HG03439 (cell line): Measurements from ENCODE around the gene LBP.
"Not testable (repeated sequence)": the region's sequence is repeated elsewhere in the genome, so short reads cannot be mapped to it uniquely, and the experiment has no call there.

Source experiments
- ATAC-seq: cut with Tn5 transposase; IDR thresholded peaks from one replicate; pipeline ENCODE4 v1.9.1; 2021; ENCODE audit warnings: mild to moderate bottlenecking, moderate library complexity; ENCODE audit not compliant: unreplicated experiment

Gene LBP

DNA sequence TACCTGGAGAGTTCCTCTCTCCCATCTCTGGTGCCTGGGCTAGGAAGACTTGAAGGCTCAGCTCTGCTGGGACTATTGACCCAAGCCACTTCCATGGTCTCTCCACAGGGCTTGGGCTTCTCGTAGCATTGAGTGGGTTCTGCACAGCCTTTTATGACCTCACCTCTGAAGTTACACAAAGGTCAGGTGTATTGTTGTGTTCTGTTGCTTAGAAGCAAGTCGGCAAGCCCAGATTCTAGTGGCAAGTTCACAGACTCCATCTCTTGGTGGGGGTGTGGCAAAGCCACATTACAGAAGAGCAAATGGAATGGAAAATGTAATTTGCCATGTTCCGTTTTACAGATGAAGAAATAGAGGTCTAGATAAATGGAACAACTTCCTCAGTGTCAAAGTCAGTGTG lies 28.9 kb upstream of the LBP start:
- ATAC-seq, result no peak

DNA sequence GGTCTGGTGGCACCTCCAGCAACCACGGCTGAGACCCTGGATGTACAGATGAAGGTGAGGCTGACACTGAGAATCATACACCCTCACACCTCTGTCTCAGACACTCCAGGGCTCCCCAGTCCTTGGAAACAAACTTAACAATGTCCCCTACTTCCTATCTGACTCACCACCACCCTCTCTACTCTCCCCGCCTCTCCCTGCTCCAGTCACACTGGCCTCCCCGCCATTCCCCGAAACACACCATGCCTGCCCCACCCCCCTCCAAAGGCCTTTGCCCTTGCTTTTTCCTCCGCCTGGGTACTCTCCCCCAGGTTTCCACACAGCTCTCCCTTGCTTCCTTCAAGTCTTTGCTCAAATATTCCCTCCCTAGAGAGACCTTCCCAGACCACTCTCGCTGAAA lies 26.1 kb upstream of the LBP start:
- no peak for ATAC-seq

DNA sequence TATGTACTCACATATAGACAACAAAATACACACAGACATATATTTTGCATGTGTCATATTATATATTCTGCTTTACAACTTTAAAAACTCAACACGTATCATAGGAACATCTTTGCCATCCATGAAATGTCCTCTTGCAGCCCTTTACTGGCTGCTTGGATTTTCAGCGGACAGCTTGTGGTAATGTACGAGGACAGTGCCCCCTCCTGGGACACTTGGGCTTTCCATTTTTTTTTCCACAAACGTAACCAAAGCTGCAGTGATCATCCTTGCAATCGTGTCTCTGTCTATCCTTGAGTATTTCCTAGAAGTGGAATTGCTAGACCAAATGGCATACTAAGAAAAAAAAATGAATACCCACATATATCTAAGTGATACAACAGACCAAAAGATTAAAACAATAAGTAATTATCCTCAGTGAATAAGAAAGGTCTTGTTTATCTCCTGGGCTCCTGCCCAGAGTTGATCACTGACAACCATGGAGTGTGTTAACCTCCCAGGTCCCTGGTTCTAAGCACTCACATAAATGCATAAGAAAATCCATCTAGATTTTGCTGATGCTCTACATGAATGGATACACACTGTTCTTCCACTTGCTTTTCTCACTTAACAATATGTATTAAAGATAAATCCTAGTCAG lies 24.2 kb upstream of the LBP start:
- no peak for ATAC-seq

DNA sequence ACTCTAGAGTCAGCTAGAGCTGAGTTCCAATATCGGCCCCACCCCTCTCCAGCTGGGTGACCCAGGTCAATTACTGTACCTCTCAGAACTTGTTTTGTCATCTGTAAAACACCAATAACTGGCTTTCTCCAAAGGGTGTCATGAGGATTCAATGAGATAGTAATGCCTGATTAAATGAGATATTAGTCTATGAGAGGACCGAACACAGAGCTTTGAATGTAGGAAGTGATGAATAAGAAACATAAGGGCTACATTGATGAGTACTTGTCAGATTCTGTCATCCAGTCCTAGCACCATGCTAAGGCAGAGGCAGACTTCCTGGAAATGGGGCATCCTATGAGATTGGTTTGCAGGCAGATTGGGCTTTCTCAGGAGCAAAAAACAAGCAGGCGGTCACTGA lies 22.1 kb upstream of the LBP start:
- ATAC-seq, result no peak

DNA sequence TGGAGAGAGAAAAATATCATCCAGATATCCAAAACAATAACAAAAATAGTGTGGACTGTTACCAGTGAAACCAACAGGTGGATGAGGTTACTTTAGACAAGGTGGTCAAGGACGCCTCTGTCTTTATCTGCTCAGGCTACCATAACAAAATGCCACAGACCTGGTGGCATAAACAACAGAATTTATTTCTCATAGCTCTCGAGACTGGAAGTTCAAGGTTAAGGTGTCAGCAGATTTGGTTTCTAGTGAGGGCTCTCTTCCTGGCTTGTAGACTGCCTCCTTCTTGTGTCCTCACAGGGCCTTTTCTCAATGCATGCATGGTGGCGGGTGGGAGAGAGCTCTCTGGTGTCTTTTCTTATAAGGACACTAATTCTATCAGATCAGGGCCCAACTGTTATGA lies 21.1 kb upstream of the LBP start:
- ATAC-seq, result no peak

DNA sequence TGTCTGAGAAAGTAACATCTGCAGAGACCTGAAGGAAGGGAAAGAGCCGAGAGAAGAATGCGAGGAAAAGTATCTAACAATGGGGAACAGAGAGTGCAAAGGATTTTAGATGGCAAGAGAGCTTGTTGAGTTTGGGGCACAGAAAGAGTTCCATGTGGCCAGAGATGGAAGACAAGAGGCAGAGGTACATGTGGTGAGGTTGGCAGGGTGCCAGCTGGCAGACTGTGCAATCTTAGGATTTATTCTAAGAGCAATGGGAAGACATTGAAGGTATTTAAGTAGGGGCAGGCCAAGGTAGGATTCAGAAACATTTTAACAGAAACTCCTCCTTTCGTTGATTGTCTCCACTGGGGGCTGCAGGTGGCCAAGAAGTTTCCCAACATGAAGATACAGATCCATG lies 20.4 kb upstream of the LBP start:
- no peak for ATAC-seq

DNA sequence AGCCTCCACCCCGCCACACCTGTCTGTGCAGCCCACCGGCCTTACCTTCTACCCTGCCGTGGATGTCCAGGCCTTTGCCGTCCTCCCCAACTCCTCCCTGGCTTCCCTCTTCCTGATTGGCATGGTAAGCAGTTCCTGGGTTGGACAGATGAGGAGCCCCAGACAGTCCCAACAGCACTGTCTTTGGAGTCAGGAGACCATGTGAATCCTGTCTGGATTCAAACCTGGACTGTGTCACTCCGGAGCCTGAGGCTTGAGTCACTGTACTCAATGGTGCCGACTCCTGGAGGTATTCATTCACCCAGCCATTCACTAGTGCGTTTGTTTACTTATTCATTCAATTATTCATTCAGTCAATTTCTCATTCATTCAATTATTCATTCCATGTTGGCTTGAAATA lies 20.0 kb upstream of the LBP start:
- no peak for ATAC-seq

DNA sequence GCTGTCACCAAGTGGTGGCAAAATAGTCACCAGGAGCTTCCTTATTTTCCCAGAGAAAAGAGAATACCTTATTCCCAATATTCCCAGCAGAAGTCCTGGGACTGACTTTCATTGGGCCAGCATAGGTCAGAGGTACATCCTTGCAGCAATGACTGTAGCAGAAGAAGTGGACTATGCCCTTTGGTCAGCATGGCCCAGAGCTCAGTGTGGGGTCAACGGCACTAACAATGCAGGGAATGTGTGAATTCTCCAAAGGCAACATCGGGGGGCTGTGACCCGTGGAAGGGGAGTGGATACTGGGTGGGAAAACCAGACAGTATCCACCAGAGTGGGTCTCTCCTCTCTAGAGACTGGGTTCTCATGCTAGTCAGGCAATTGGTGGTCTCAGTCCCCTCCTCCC lies 15.6 kb upstream of the LBP start:
- ATAC-seq, result no peak

DNA sequence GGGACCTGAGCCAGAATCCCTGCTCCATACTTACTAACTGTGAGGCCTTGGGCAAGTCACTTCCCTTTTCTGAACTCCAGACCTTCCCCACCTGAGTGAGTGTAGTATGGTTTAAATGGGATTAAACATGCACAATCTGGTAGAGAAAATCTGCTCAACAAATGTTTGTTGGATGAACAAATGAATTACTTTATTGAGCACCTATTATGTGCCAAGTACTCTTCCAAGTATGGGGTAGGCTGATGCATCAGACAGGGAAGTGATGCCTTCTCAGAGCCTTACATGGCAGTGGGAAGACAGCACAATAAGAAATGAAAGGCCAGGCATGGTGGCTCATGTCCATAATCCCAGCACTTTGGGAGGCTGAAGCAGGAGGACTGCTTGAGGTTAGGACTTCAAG lies 15.0 kb upstream of the LBP start:
- no peak for ATAC-seq

DNA sequence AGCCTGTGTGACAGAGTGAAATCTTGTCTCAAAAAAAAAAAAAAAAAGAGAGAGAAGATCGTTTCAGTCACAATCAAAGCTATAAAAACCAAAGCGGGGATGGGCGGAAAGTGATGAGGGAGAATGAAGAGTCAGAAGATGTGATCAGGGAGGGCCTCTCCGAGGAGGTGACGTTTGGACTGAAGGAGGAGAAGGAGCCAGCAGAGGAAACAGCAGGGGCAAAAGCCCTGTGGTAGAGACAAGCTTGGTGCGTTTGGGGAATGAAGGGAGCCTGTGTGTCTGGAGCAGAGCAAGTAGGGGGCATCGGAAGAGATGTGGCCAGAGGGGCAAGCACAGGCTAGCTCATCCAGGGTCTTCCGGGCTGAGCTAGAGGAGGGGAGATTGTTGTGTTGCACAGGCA lies 14.5 kb upstream of the LBP start:
- ATAC-seq, result no peak

DNA sequence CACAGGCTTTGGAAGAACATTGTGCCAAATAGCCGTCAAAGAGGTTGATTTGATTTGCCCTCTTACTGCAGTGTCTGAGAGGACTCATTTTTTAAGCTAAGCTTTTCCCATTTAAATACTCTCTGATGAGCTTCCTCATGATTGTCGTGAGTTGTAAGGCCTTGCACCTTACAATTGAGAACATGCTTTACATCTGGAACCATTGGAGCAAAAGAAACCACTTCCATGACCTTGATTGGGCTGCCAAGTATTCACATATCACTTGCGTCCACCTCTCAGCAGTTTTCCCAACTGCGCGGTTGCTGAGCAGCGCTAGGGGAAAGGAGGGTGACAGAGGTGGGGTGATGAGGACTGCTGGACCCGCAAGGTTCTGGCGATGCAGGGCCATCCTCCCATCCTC lies 12.3 kb upstream of the LBP start:
- ATAC-seq, result no peak

DNA sequence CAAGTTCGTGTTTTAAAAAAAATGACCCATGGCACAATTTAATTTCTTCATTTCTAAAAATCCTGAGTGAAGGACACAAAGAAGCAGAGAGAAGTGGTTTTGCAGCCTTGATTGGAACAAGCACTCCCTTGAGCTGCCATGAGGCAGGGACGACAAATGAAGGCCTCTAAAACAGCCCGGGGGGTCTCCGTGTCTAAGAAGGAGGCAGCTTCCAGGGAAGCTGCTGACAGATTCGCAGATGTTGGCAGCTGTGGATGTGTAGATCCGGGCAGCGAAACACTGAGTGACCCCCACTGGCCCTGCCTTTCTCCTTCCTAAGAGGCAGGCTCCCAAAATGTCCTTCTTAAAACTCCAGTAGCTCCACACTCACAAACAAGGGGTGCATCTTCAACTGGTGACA lies 9.6 kb upstream of the LBP start:
- ATAC-seq, result no peak

DNA sequence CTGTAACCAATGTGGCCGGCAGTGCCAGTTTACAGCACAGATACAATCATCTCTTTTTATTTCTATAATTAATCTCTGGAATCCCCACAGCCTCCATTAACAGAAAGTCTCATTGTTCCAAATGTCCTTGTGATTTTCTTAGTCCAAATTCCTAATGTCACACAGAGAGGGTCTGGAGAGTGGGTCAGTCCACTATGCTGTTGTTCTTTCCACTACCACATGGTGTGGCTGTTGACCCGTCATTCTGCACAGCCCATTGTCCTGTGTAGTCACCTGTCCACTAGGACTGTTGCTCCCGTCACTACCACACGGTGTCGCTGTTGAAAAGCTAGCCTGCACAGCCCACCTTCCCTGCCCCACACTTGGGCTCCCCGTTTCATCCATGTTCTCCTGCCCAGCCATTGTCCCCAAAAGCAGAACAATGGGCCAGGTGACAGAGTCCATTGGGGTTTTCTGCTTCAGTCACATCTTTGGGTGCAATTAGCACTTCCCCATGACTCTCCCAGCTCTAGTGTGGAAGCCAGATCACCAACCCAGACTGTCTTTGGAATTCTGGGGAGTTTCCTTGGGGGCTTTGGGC lies 8.6 kb upstream of the LBP start:
- no peak for ATAC-seq

DNA sequence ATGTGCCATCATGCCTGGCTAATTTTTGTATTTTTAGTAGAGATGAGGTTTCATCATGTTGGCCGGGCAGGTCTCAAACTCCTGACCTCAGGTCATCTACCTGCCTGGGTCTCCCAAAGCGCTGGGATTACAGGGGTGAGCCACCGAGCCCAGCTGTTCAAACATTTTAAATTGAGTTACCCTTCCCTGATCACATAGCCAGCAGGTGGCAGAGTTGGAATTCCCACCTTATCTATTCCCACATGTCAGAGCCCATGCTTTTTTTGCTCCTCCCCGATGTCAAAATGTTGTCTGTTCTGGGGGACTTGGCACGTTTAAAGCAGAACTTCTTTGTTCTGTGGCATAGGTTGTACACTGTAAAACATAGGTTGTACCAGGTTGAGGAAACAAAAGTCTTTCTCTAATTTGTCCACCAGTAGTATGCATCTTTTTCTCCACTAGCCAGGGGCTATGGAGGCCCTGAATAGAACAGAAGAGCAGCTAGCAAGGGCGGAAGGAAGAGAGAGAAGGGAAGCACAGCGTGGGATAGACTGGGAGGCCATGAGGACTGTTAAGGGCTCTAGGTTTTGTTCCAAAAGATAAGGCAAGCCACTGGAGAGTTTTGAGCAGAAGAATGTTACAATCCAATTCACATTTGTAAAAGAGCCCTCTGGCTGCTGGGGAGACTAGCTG lies 7.3 kb upstream of the LBP start:
- no peak for ATAC-seq

DNA sequence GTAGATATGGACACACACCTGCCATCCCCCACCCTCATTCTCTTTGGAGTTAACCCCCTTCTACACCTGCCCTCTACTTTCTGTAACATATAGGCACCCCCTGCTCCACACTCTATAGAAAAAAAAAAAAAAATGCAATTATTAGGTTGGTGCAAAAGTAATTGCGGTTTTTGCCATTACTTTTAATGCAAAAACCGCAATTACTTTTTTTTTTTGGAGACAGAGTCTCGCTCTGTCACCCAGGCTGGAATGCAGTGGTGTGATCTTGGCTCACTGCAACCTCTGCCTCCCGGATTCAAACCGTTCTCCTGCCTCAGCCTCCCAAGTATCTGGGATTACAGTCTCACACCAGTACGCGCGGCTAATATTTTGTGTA lies 6.8 kb upstream of the LBP start:
- ATAC-seq, result not testable (repeated sequence)

DNA sequence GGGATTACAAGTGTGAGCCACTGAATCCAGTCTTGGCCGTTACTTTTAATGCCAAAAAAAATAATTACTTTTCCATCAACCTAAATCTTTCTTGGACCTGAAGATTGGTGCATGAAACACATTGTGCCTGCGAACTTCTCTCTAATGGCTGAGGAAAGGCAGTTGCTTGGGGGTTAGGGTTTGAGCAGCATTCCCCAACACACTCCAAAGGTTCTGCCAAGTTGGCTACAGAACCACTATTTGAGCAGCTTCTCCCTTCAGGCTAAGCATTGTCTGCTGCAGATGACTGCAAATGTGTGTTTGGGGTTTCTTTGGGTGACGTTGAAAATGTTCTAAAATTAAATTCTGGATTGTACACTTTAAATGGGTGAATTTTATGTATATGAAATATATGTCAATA lies 6.3 kb upstream of the LBP start:
- ATAC-seq, result no peak

DNA sequence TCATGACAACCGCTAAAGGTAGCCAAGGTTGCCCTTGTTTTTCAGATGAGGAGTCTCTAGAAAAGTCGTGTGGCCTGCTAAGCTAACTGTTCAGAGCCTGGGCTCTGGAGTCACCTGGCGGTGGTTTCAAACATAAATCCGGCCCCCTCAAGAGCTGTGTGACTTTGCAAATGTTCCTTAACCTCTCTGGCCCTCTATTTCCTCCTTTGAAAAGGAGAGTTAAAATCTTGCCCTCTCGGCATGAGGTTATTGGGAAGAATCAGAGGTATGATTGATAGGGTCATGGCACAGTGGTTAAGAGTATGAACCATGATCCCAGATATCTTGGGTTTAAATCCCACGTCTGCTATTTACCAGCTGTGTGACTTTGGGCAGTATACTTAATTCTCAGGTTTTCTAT lies 5.6 kb upstream of the LBP start:
- no peak for ATAC-seq

DNA sequence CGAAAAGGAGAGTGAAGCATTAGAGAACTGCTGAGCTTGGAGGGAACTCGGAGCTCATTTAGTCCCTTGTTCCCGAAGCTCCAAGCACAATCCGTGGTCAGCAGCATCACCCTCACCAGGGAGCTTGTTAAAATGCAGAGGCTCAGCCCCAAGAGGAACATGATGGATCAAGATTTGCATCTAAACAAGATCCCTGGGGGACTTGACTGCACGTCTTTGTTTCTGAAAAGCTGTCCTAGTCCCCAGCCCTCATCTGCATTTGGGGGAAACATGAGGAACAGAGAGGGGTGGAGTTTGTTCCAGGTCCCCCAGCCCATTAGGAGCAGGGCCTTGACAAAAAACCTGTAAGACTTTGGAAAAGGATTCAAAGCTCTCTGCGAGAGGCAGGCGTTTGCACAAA lies 4.1 kb upstream of the LBP start:
- ATAC-seq, result no peak

DNA sequence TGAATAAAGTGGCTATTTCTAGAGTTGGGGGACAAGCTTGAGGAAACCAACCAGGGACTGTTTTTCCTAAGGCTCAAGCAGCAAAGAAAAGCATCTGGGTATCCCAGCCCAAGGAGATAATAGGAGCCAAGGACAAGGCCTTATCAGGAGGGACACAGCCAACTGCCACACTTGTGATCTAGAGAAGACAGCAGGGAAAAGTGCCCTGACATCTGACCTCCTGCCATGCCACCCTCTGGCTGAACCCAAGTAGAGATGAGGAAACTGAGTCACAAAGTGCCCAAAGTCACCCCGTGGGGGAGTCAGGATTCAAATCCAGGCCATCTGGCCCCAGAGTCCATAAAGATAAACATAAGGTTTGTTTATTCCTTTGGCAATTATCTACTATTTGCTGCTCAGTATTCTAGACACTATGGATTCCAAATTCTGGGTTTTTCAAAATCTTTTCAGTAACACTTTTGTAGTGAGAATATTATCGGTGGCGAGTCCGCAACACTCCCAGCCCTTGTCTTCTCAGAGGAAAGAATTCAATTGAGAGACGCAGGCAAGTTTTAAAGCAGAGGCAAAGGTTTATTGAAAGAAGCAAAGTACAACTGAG lies 3.5 kb upstream of the LBP start:
- ATAC-seq, result no peak

DNA sequence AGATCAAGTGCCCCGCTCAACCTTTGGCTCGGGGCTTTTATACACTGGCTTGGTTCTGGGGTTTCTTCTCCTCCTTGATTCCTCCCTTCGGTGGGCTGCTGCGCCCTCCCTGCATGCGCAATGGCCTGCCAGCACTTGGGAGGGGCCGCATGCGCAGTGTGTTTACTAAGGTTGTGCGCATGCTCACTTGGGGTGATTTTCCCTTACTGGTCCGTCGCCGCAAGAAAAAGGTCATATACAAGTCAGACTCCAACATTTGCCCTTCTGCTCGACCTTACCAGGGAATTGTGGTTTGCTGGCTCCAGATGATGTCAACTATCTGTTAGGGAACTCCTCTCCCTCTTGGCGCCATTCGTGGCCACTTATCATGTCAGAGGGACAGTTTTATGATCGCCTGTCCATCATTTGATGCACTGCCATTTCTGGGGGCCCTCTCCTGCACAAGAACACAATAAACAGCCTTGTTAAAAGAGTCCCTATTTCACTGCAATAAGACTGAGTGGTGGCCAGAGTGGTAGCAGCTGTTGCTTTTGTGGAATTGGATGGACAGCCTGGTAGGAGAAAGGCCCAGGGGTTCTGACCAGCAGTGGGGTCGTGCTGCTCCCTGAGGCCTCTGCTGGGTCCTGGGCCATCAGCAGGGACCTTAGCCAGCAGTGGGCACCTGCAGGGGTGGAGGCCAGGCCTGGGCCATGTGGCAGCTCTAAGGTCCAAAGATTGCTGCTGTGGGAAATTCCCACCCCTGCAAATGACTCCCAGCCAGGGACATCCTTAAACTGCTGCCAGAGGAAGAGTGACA lies 2.8 kb upstream of the LBP start:
- ATAC-seq, result no peak

DNA sequence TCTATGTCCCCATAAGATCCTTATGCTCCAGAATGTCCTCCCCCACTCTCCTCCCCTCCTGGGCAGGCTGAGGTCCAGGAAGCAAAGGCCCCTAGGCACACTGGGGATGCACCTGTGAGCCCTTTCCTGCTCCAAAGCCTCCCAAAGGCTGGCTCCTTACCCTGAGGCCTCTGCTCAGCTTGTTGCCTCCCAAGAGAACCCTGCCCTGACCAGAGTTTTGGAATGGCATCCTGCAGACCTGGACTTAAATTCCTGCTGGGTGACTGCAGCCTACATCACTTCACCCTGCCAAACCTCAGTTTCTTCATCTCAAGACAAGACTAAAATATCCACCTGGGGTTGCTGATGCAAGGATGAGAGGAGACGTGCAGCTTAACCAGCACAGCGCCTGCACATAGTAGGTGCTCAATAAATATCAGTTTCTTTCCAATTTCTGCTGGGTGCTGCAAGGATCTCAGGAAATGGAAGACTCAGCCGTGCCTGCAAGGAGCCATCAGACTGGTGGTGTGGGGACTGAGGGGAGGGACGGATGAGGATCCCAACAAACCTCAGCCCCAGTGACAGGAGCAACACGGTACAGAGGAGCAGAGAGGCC lies 2.1 kb upstream of the LBP start:
- ATAC-seq, result no peak
